Measurements from ENCODE around the gene VPS13C.

The VPS13C gene

DNA sequence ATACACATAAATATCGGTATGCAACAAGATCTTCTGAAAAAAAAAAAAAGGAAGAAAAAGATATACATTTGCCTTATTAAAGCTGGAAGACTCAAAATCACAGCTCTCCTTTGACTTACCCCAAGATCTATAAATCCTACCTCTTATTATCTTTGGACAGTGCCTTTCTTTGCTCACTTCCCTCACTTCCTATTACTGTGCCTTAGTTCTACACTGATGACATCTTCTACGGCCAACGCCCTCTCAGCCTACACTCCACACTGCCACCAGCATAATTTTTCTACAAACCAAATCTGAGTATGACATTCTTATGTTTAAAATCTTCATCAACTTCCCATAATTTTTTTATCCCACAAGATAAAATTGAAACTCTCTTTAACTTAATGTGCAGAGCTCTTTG, 137.1 kb downstream of the VPS13C start:
- H3F3A ChIP-seq (ENCODE audit: low read depth), result no peaks in the 10 kb centered on the region
- TF ChIP-seq EZH2phosphoT487 (IDR thresholded peaks at IDR 0.05; ENCODE audit: borderline replicate concordance), result no peak
- TF ChIP-seq, protein P1, sequence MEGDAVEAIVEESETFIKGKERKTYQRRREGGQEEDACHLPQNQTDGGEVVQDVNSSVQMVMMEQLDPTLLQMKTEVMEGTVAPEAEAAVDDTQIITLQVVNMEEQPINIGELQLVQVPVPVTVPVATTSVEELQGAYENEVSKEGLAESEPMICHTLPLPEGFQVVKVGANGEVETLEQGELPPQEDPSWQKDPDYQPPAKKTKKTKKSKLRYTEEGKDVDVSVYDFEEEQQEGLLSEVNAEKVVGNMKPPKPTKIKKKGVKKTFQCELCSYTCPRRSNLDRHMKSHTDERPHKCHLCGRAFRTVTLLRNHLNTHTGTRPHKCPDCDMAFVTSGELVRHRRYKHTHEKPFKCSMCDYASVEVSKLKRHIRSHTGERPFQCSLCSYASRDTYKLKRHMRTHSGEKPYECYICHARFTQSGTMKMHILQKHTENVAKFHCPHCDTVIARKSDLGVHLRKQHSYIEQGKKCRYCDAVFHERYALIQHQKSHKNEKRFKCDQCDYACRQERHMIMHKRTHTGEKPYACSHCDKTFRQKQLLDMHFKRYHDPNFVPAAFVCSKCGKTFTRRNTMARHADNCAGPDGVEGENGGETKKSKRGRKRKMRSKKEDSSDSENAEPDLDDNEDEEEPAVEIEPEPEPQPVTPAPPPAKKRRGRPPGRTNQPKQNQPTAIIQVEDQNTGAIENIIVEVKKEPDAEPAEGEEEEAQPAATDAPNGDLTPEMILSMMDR (conservative IDR thresholded peaks at IDR 0.05; ENCODE audit: low read length), result no peak
- no peaks in the 10 kb centered on the region for H3K79me2 ChIP-seq (ENCODE audit: insufficient read depth, low read length)
- H3K27me3 ChIP-seq (ENCODE audit: insufficient read depth, low read length, poor library complexity, severe bottlenecking), result no peaks in the 10 kb centered on the region
- no peaks in the 10 kb centered on the region for H3K4me1 ChIP-seq (ENCODE audit: insufficient read depth, low read length, poor library complexity, severe bottlenecking)
- no peak overlapping the region for H3K4me3 ChIP-seq (ENCODE audit: low read length, poor library complexity, severe bottlenecking)
- no peaks in the 10 kb centered on the region for H4K20me1 ChIP-seq (ENCODE audit: insufficient read depth, low read length, poor library complexity, severe bottlenecking)
- no peak overlapping the region for H2AFZ ChIP-seq (ENCODE audit: low read length)
- H3K9ac ChIP-seq (ENCODE audit: low read depth, low read length, poor library complexity, severe bottlenecking), result no peak overlapping the region
- H3K9me2 ChIP-seq (replicated peaks; ENCODE audit: low read depth, low read length), result no peaks in the 10 kb centered on the region
- peaks cover 45% of the 10 kb centered on the region for H3K36me3 ChIP-seq (ENCODE audit: insufficient read depth, low read length)
- no peak overlapping the region for H3K4me2 ChIP-seq (ENCODE audit: low read depth, low read length, poor library complexity, severe bottlenecking)
- no peaks in the 10 kb centered on the region for H3K9me3 ChIP-seq (ENCODE audit: insufficient read depth, low read depth, low read length)

DNA sequence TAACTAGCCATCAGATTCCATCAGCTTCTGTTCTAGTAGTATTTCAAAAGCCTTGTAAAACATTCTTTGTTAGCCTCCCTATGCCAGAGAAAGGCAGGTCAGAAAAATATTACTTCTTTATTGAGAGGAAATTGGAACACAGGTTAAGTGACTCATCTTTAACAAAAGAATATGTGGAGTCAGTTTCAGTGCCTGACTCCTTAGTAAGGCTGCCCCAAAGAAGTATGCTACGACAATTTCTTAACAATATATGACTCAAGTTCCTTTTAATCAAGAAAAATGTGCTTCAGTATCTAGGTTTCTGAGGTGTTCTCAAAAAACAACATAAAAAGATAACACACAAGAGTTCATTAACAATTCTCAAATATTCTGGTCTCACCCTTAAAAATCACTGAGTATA, 139.2 kb downstream of the VPS13C start:
- Histone ChIP-seq H3K36me3 (ENCODE audit: insufficient read depth, low read length) (peaks cover 48% of the 10 kb centered on the region), H3K9me3 (ENCODE audit: insufficient read depth, low read depth, low read length) (no peaks in the 10 kb centered on the region)
- TF ChIP-seq, protein P1 (conservative IDR thresholded peaks at IDR 0.05; ENCODE audit: low read length), result no peak
- TF ChIP-seq EZH2phosphoT487 (IDR thresholded peaks at IDR 0.05; ENCODE audit: borderline replicate concordance), result no peak

DNA sequence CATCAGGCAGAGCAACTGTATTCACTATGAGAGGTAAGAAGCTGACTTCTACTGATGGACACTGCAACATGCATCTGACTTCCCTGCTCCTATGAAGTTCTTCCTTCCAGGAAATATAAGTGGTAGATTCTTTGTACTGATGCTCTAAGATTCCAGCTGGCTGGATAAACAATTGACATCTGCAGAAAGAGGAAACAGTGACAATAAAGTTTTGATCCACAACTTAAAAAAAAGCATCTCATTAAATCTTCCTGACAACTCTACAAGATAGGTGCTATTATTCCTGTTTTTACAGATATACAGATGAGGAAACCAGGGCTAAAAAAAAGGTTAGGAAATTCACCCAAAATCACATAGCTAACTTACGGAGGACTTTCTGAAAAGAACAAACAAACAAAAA, 142.8 kb downstream of the VPS13C start:
- Histone ChIP-seq H3K36me3 (ENCODE audit: insufficient read depth, low read length) (peaks cover 69% of the 10 kb centered on the region), H3K9ac (ENCODE audit: low read depth, low read length, poor library complexity, severe bottlenecking) (no peak overlapping the region), H3F3A (ENCODE audit: low read depth) (no peaks in the 10 kb centered on the region), H3K4me3 (ENCODE audit: low read length, poor library complexity, severe bottlenecking) (no peak overlapping the region), H4K20me1 (ENCODE audit: insufficient read depth, low read length, poor library complexity, severe bottlenecking) (no peaks in the 10 kb centered on the region), H3K27me3 (ENCODE audit: insufficient read depth, low read length, poor library complexity, severe bottlenecking) (no peaks in the 10 kb centered on the region), H3K9me2 (replicated peaks; ENCODE audit: low read depth, low read length) (no peaks in the 10 kb centered on the region), H2AFZ (ENCODE audit: low read length) (no peak overlapping the region), H3K79me2 (ENCODE audit: insufficient read depth, low read length) (no peaks in the 10 kb centered on the region), H3K9me3 (ENCODE audit: insufficient read depth, low read depth, low read length) (no peaks in the 10 kb centered on the region), H3K4me2 (ENCODE audit: low read depth, low read length, poor library complexity, severe bottlenecking) (no peak overlapping the region), H3K4me1 (ENCODE audit: insufficient read depth, low read length, poor library complexity, severe bottlenecking) (no peaks in the 10 kb centered on the region)
- TF ChIP-seq, protein P1 (conservative IDR thresholded peaks at IDR 0.05; ENCODE audit: low read length), result no peak
- no peak for TF ChIP-seq EZH2phosphoT487 (IDR thresholded peaks at IDR 0.05; ENCODE audit: borderline replicate concordance)

More for the DNA sequence above, 139.2 kb downstream of the VPS13C start:
- H2AFZ ChIP-seq (ENCODE audit: low read length), result no peak overlapping the region
- H3K4me1 ChIP-seq (ENCODE audit: insufficient read depth, low read length, poor library complexity, severe bottlenecking), result no peaks in the 10 kb centered on the region
- no peak overlapping the region for H3K9ac ChIP-seq (ENCODE audit: low read depth, low read length, poor library complexity, severe bottlenecking)
- no peaks in the 10 kb centered on the region for H3K27me3 ChIP-seq (ENCODE audit: insufficient read depth, low read length, poor library complexity, severe bottlenecking)
- no peak overlapping the region for H3K4me3 ChIP-seq (ENCODE audit: low read length, poor library complexity, severe bottlenecking)
- H3K9me2 ChIP-seq (replicated peaks; ENCODE audit: low read depth, low read length), result no peaks in the 10 kb centered on the region
- H3K4me2 ChIP-seq (ENCODE audit: low read depth, low read length, poor library complexity, severe bottlenecking), result no peak overlapping the region
- H3F3A ChIP-seq (ENCODE audit: low read depth), result no peaks in the 10 kb centered on the region
- no peaks in the 10 kb centered on the region for H4K20me1 ChIP-seq (ENCODE audit: insufficient read depth, low read length, poor library complexity, severe bottlenecking)
- no peaks in the 10 kb centered on the region for H3K79me2 ChIP-seq (ENCODE audit: insufficient read depth, low read length)
